Hepatocyte (in vitro differentiated cells): Measurements from ENCODE around the gene HSFX3. TPM values are rescaled to one million over a fixed set of nuclear protein-coding genes. Genes with fewer than 3 reads are reported as not detected.
"Not testable (repeated sequence)": the region's sequence is repeated elsewhere in the genome, so short reads cannot be mapped to it uniquely, and the experiment has no call there.

ENCODE experiments used
- DNase-seq: peaks from one replicate; pipeline ENCODE4 v3.0.0-alpha.2; 2016; ENCODE audit warnings: low spot score
- H2AFZ ChIP-seq: fragments of 200-600 bp; sonication (generic); 2 replicates; pipeline ENCODE4 v1.6.0; 2016; ENCODE audit warnings: antibody characterized with exemption, mild to moderate bottlenecking
- H3K27ac ChIP-seq: fragments of 200-600 bp; sonication (generic); 2 replicates; pipeline ENCODE4 v1.5.1; 2016; ENCODE audit warnings: mild to moderate bottlenecking
- H3K27me3 ChIP-seq: fragments of 200-600 bp; sonication (generic); 2 replicates; pipeline ENCODE4 v1.6.1; 2016
- H3K36me3 ChIP-seq: fragments of 200-600 bp; sonication (generic); replicated peaks from 2 replicates; pipeline ENCODE4 v1.5.1; 2016; ENCODE audit warnings: low read depth; ENCODE audit not compliant: insufficient read depth
- H3K4me1 ChIP-seq: fragments of 200-600 bp; sonication (generic); 2 replicates; pipeline ENCODE4 v1.5.1; 2016; ENCODE audit warnings: mild to moderate bottlenecking, moderate library complexity; ENCODE audit not compliant: insufficient read depth
- H3K4me2 ChIP-seq: fragments of 200-600 bp; sonication (generic); 2 replicates; pipeline ENCODE4 v1.6.0; 2016
- H3K4me3 ChIP-seq: fragments of 200-600 bp; sonication (generic); 2 replicates; pipeline ENCODE4 v1.5.1; 2016; ENCODE audit warnings: mild to moderate bottlenecking
- H3K79me2 ChIP-seq: fragments of 200-600 bp; sonication (generic); 2 replicates; pipeline ENCODE4 v1.6.0; 2017; ENCODE audit warnings: mild to moderate bottlenecking
- H3K9me2 ChIP-seq: fragments of 200-600 bp; sonication (generic); replicated peaks from 2 replicates; pipeline ENCODE4 v1.6.0; 2017; ENCODE audit warnings: mild to moderate bottlenecking; ENCODE audit not compliant: insufficient read depth
- H3K9me3 ChIP-seq: fragments of 200-600 bp; sonication (generic); 2 replicates; pipeline ENCODE4 v1.5.1; 2016; ENCODE audit warnings: low read depth, mild to moderate bottlenecking
- H4K20me1 ChIP-seq: fragments of 200-600 bp; sonication (generic); 2 replicates; pipeline ENCODE4 v1.6.0; 2016; ENCODE audit warnings: mild to moderate bottlenecking; ENCODE audit not compliant: insufficient read depth, poor library complexity, severe bottlenecking
- CTCF ChIP-seq: fragments of 200-600 bp; sonication (generic); IDR thresholded peaks from 2 replicates; pipeline ENCODE4 v1.5.1; 2016; ENCODE audit warnings: antibody characterized with exemption, mild to moderate bottlenecking; ENCODE audit not compliant: poor library complexity
- EZH2 ChIP-seq: fragments of 200-600 bp; sonication (generic); IDR thresholded peaks from 2 replicates; pipeline ENCODE4 v1.6.1; 2016; ENCODE audit warnings: antibody characterized with exemption, mild to moderate bottlenecking, borderline replicate concordance
- EZH2phosphoT487 ChIP-seq: fragments of 200-600 bp; sonication (generic); IDR thresholded peaks from one replicate; pipeline ENCODE4 v1.6.1; 2018; ENCODE audit warnings: antibody characterized with exemption, mild to moderate bottlenecking, low read depth, moderate library complexity; ENCODE audit not compliant: unreplicated experiment, severe bottlenecking
- WGBS: methylation state at CpG from one replicate; pipeline ENCODE4 v1.1.6; 2016; ENCODE audit warnings: low lambda C conversion rate; ENCODE audit errors: missing lambda C conversion rate; 5-methylcytosine and 5-hydroxymethylcytosine counted together
- polyA plus RNA-seq: library from polyadenylated mRNA; unstranded; fragments of >200 nt; fragmentation: Nextera tagmentation; extraction: Ambion mirVana; gene quantifications from 2 replicates; pipeline ENCODE4 v1.2.1, GENCODE V29; 2016
- total RNA-seq: library from RNA; depleted of rRNA; stranded (reverse); fragments of >200 nt; gene quantifications from 2 replicates; pipeline ENCODE4 v1.2.3, GENCODE V29; 2014

HSFX3 gene
- total and polyA plus RNA-seq, 2 experiments from 2014 or later = not detected

- not testable (repeated sequence) for H3K9me2 ChIP-seq, H3K79me2 ChIP-seq, H3K4me3 ChIP-seq, H3K36me3 ChIP-seq, H4K20me1 ChIP-seq, DNase-seq, H3K9me3 ChIP-seq, H2AFZ ChIP-seq, H3K27ac ChIP-seq, H3K27me3 ChIP-seq, H3K4me2 ChIP-seq, H3K4me1 ChIP-seq
- WGBS = 85% methylated on average over 11 of the region's 13 CpGs
Measured at GRCh38 chrX:149526318-149527033, 23.2 kb downstream of the HSFX3 start.

- H3K27ac ChIP-seq = peak overlapping the region; percentile 53
- not testable (repeated sequence) for DNase-seq, H3K4me2 ChIP-seq, H3K9me3 ChIP-seq, H3K4me3 ChIP-seq, H3K9me2 ChIP-seq, H2AFZ ChIP-seq, H4K20me1 ChIP-seq, H3K79me2 ChIP-seq, H3K27me3 ChIP-seq, H3K36me3 ChIP-seq, H3K4me1 ChIP-seq
- 68% methylated on average over 5 of the region's 5 CpGs for WGBS
Measured at GRCh38 chrX:149525903-149526302, 23.8 kb downstream of the HSFX3 start.

- H3K36me3 ChIP-seq, H3K4me2 ChIP-seq, H3K4me1 ChIP-seq, H3K9me2 ChIP-seq, H3K4me3 ChIP-seq, H3K27me3 ChIP-seq, H4K20me1 ChIP-seq, H2AFZ ChIP-seq, H3K9me3 ChIP-seq, H3K79me2 ChIP-seq: not testable (repeated sequence)
- WGBS = 34% methylated on average over 3 of the region's 10 CpGs
- peak; percentile 54 for DNase-seq
- peak overlapping the region; percentile 58 for H3K27ac ChIP-seq
Measured at GRCh38 chrX:149525389-149525788, 24.3 kb downstream of the HSFX3 start.

- Histone ChIP-seq H3K4me3 (no peak overlapping the region), H3K27ac (peak overlapping the region; percentile 78), H3K9me3 (peaks cover 7% of the 10 kb centered on the region), H3K4me2 (no peak overlapping the region), H3K4me1 (peaks cover 5% of the 10 kb centered on the region), H2AFZ (no peak overlapping the region), H3K79me2 (no peaks in the 10 kb centered on the region), H3K36me3 (no peaks in the 10 kb centered on the region), H4K20me1 (no peaks in the 10 kb centered on the region), H3K9me2 (no peaks in the 10 kb centered on the region), H3K27me3 (no peaks in the 10 kb centered on the region)
- TF ChIP-seq EZH2 = no peak
- TF ChIP-seq CTCF = no peak
- no peak for TF ChIP-seq EZH2phosphoT487
- 64% methylated on average over 2 of the region's 2 CpGs for WGBS
- peak; percentile 35 for DNase-seq
Measured at GRCh38 chrX:149522916-149523315, 26.8 kb downstream of the HSFX3 start.

- no peaks in the 10 kb centered on the region for H3K9me2 ChIP-seq
- no peak overlapping the region for H2AFZ ChIP-seq
- WGBS = 57% methylated on average over 9 of the region's 9 CpGs
- H3K27me3 ChIP-seq = no peaks in the 10 kb centered on the region
- no peaks in the 10 kb centered on the region for H3K79me2 ChIP-seq
- peaks cover 7% of the 10 kb centered on the region for H3K9me3 ChIP-seq
- no peaks in the 10 kb centered on the region for H4K20me1 ChIP-seq
- TF ChIP-seq EZH2phosphoT487 (no peak), CTCF (no peak), EZH2 (no peak)
- no peak for DNase-seq
- no peak overlapping the region for H3K4me2 ChIP-seq
- H3K27ac ChIP-seq = no peak overlapping the region
- peaks cover 5% of the 10 kb centered on the region for H3K4me1 ChIP-seq
- H3K36me3 ChIP-seq = no peaks in the 10 kb centered on the region
- no peak overlapping the region for H3K4me3 ChIP-seq
Measured at GRCh38 chrX:149521438-149521837, 28.3 kb downstream of the HSFX3 start.

GRCh38 chrX:149520636-149521277, 29.0 kb downstream of the HSFX3 start:
- DNase-seq, H3K4me1 ChIP-seq, H3K9me2 ChIP-seq, H3K36me3 ChIP-seq, H4K20me1 ChIP-seq, H3K9me3 ChIP-seq, H3K27ac ChIP-seq, H3K4me2 ChIP-seq, H3K4me3 ChIP-seq, H3K79me2 ChIP-seq, H3K27me3 ChIP-seq, H2AFZ ChIP-seq: not testable (repeated sequence)
- 69% methylated on average over 3 of the region's 3 CpGs for WGBS
